GM12878 (cell line): ENCODE measurements around the gene BAIAP2L1. TPM values are rescaled to one million over a fixed set of nuclear protein-coding genes. Genes with fewer than 3 reads are reported as not detected.

Experiments
- ATAC-seq: fragments of 200-7000 bp; cut with Tn5 transposase; 3 replicates; pipeline ENCODE4 v1.9.1; 2020; ENCODE audit warnings: mild to moderate bottlenecking, moderate library complexity
- BruUV-seq: library from RNA; stranded (reverse); fragments of 400-500 nt; replicated peaks from 2 replicates; lab custom pipeline; 2021; lab: Mats Ljungman, UMichigan
- CTCF ChIA-PET: fragments of 300-600 bp; sonication (Branson Sonifier 250); formaldehyde crosslinking; extraction: SDS; loops from one replicate; lab custom pipeline; 2021; ENCODE audit warnings: inconsistent platforms; lab: Yijun Ruan, JAX
- POLR2A ChIA-PET: fragments of 350-600 bp; formaldehyde crosslinking; extraction: SDS; loops from one replicate; lab custom pipeline; 2021; ENCODE audit warnings: inconsistent platforms; lab: Charles Lee
- RAD21 ChIA-PET: fragments of 300-600 bp; sonication (Branson Sonifier 250); formaldehyde crosslinking; loops from one replicate; lab custom pipeline; 2023; ENCODE audit warnings: antibody characterized with exemption; ENCODE audit not compliant: unreplicated experiment; lab: Charles Lee
- SMC1A ChIA-PET: fragments of 300-600 bp; sonication (Branson Sonifier 250); formaldehyde crosslinking; loops from one replicate; lab custom pipeline; 2023; ENCODE audit not compliant: unreplicated experiment, uncharacterized antibody; lab: Charles Lee
- DNase-seq: peaks from one replicate; pipeline ENCODE4 v3.0.0-alpha.2; 2011; ENCODE audit warnings: low read depth, low spot score
- FAIRE-seq: peaks from 3 replicates; lab custom pipeline; 2011; peaks lifted over from hg19 to GRCh38; lab: Jason Lieb, UNC
- H2AFZ ChIP-seq: 2 replicates; pipeline ENCODE4 v1.6.0; 2011; ENCODE audit warnings: low read depth, low read length, control low read depth; ENCODE audit not compliant: control insufficient read depth
- H3K27ac ChIP-seq: 2 replicates; pipeline ENCODE4 v1.5.1; 2011; ENCODE audit warnings: control low read depth; ENCODE audit not compliant: control insufficient read depth, insufficient read depth
- H3K27me3 ChIP-seq, 2 experiments: replicated peaks in 1 of 2; 2 replicates each; pipeline versions ENCODE4 v1.6.0 to v1.6.1; 2011; ENCODE audit warnings: low read length in 1 of 2; ENCODE audit not compliant: control insufficient read depth in 2 of 2, insufficient read depth in 2 of 2
- H3K36me3 ChIP-seq, 2 experiments: 2 replicates each; pipeline ENCODE4 v1.5.1; 2011; ENCODE audit warnings: low read length in 1 of 2; ENCODE audit not compliant: control insufficient read depth in 2 of 2, insufficient read depth in 2 of 2
- H3K4me1 ChIP-seq: 2 replicates; pipeline ENCODE4 v1.6.1; 2011; ENCODE audit warnings: mild to moderate bottlenecking, low read length, moderate library complexity, mixed read lengths; ENCODE audit not compliant: control insufficient read depth, insufficient read depth
- H3K4me2 ChIP-seq: 2 replicates; pipeline ENCODE4 v1.6.0; 2011; ENCODE audit warnings: control low read depth; ENCODE audit not compliant: control insufficient read depth, insufficient read depth
- H3K4me3 ChIP-seq: fragments of 200-600 bp; sonication (generic); 2 replicates; pipeline ENCODE4 v1.5.1; 2016
- H3K79me2 ChIP-seq: 2 replicates; pipeline ENCODE4 v1.6.0; 2011; ENCODE audit warnings: low read length; ENCODE audit not compliant: control insufficient read depth, insufficient read depth
- H3K9ac ChIP-seq: 2 replicates; pipeline ENCODE4 v1.8.0; 2011; ENCODE audit warnings: low read length, control low read depth, mixed read lengths; ENCODE audit not compliant: control insufficient read depth, insufficient read depth
- H3K9me3 ChIP-seq: replicated peaks from 3 replicates; pipeline ENCODE4 v1.5.1; 2011; ENCODE audit warnings: mild to moderate bottlenecking, low read length; ENCODE audit not compliant: control insufficient read depth, insufficient read depth
- H4K20me1 ChIP-seq: 2 replicates; pipeline ENCODE4 v1.6.0; 2011; ENCODE audit not compliant: control insufficient read depth, insufficient read depth
- EP300 ChIP-seq, 2 experiments: fragments of 150-350 bp in 1 of 2; IDR thresholded peaks; 2 replicates each; pipeline ENCODE4 v1.6.1; 2011 to 2012; ENCODE audit warnings: low read depth in 2 of 2, low read length in 2 of 2, borderline replicate concordance in 1 of 2, improper control_type of control experiment in 1 of 2, inconsistent platforms in 1 of 2; ENCODE audit not compliant: control insufficient read depth in 1 of 2
- GABPA ChIP-seq: IDR thresholded peaks from 2 replicates; pipeline ENCODE4 v1.6.1; 2014; ENCODE audit warnings: antibody characterized with exemption, low read depth, mild to moderate bottlenecking, inconsistent platforms
- MLLT1 ChIP-seq: fragments of 450-650 bp; IDR thresholded peaks from 2 replicates; pipeline ENCODE4 v1.6.1; 2016; ENCODE audit warnings: mild to moderate bottlenecking
- MTA2 ChIP-seq: fragments of 450-650 bp; IDR thresholded peaks from 2 replicates; pipeline ENCODE4 v1.6.1; 2016; ENCODE audit warnings: low read depth, mild to moderate bottlenecking, moderate library complexity
- MXI1 ChIP-seq: fragments of 150-350 bp; IDR thresholded peaks from 2 replicates; pipeline ENCODE4 v1.6.1; 2011; ENCODE audit warnings: low read depth, mild to moderate bottlenecking, inconsistent platforms, low read length, improper control_type of control experiment
- NBN ChIP-seq: fragments of 450-650 bp; IDR thresholded peaks from 2 replicates; pipeline ENCODE4 v1.6.1; 2016
- POU2F2 ChIP-seq: IDR thresholded peaks from 3 replicates; pipeline ENCODE4 v1.6.1; 2011; ENCODE audit warnings: low read depth, mild to moderate bottlenecking, low read length, borderline replicate concordance
- STAT1 ChIP-seq: fragments of 450-650 bp; conservative IDR thresholded peaks from 2 replicates; pipeline ENCODE4 v1.6.1; 2014; ENCODE audit warnings: antibody characterized with exemption, mild to moderate bottlenecking
- ZSCAN29 ChIP-seq: fragments of 450-650 bp; IDR thresholded peaks from 2 replicates; pipeline ENCODE4 v1.6.1; 2017; ENCODE audit warnings: mild to moderate bottlenecking, moderate library complexity
- WGBS: methylation state at CpG from one replicate; pipeline ENCODE4 v1.1.6; 2016; ENCODE audit warnings: low lambda C conversion rate; ENCODE audit not compliant: insufficient replicate concordance, insufficient coverage; ENCODE audit errors: missing lambda C conversion rate; 5-methylcytosine and 5-hydroxymethylcytosine counted together
- in situ Hi-C: fragments of 300-500 bp; cut with MboI; formaldehyde crosslinking; loops from 9 replicates; pipeline ENCODE4 v1.14.3; 2018; ENCODE audit warnings: mixed read lengths
- intact Hi-C: fragments of 100-400 bp; cut with micrococcal nuclease; formaldehyde crosslinking; loops from one replicate; pipeline ENCODE4 v1.14.2; 2022; ENCODE audit not compliant: unreplicated experiment
- polyA plus RNA-seq, 11 experiments: library from polyadenylated mRNA; depleted of rRNA in 4 of 11; unstranded in 6 of 11; stranded (reverse) in 5 of 11; fragments of >200 nt; fragmentation: Nextera tagmentation in 4 of 11; fragmentation: Illumina TruSeq in 1 of 11; extraction: Ambion mirVana in 4 of 11; extraction: Trizol in 1 of 11; gene quantifications; 1 replicate in 1 of 11; 2 replicates in 10 of 11; pipeline versions ENCODE4 v1.2.1 to v1.2.3, GENCODE V29; 2011 to 2016; ENCODE audit warnings: inconsistent platforms in 2 of 11, missing spikeins in 2 of 11, low read depth in 1 of 11
- total RNA-seq, 4 experiments: library from RNA; depleted of rRNA in 3 of 4; stranded (reverse); fragments of >200 nt in 3 of 4; fragmentation: Illumina TruSeq in 1 of 4; extraction: Trizol in 1 of 4; gene quantifications; 2 replicates each; pipeline versions ENCODE4 v1.2.1 to v1.2.3, GENCODE V29; 2013 to 2021

BAIAP2L1 gene
- total and polyA plus RNA-seq, 10 of the 15 experiments (the other 5 are each of a cell fraction or from before 2014, with no cell fraction given): 8.9 to 60.2 (median 35.7) TPM

GRCh38 chr7:98282703-98283102 lies 118.2 kb downstream of the BAIAP2L1 start:
- H3K9me3 ChIP-seq: no peaks in the 10 kb centered on the region
- ChIA-PET RAD21 (interaction anchor here (2.3 kb wide), 1 partner anchor 32 kb away, joined by 6 read pairs; no protein-coding TSS in a partner anchor), POLR2A (interaction anchor here (1.1 kb wide), 1 partner anchor 118 kb away, joined by 3 read pairs; the partner anchor contains the start of gene BAIAP2L1), SMC1A (interaction anchor here (0.7 to 1.6 kb wide), 3 partner anchors 21 to 119 kb away, joined by 3 to 5 read pairs (median 3); no protein-coding TSS in a partner anchor), CTCF (interaction anchor here (0.6 to 1.6 kb wide), 3 partner anchors 17 to 128 kb away, joined by 3 to 10 read pairs (median 4); partner anchors contain the start of gene BAIAP2L1)
- H3K4me2 ChIP-seq: peak overlapping the region; percentile 93
- H3K27me3 ChIP-seq: no peaks in the 10 kb centered on the region
- H2AFZ ChIP-seq: no peak overlapping the region
- no peaks in the 10 kb centered on the region for H4K20me1 ChIP-seq
- peak overlapping the region; percentile 75; the same call in 1 of the 2 replicates for H3K9ac ChIP-seq
- H3K79me2 ChIP-seq: peaks cover 2% of the 10 kb centered on the region; the same call in 1 of the 2 replicates
- peaks cover 8% of the 10 kb centered on the region for H3K4me1 ChIP-seq
- in situ Hi-C loops: no loop called here
- no peak overlapping the region for H3K27ac ChIP-seq
- 78% methylated on average over 16 of the region's 16 CpGs for WGBS
- DNase-seq (no peak), FAIRE-seq (peak; percentile 38), ATAC-seq (no peak)
- no peaks in the 10 kb centered on the region; a peak in 2 of 4 replicates for H3K36me3 ChIP-seq
- H3K4me3 ChIP-seq: peak overlapping the region; percentile 84; the same call in 1 of the 2 replicates
- BruUV-seq: TSS peak; percentile 80
- TF ChIP-seq POU2F2: no peak
- TF ChIP-seq MTA2: no peak
- no peak for TF ChIP-seq GABPA
- no peak for TF ChIP-seq MXI1
- TF ChIP-seq EP300 (IDR thresholded peaks at IDR 0.05; ENCODE audit: borderline replicate concordance in 1 of 2, control insufficient read depth in 1 of 2, low read depth in 2 of 2, low read length in 2 of 2): no peak
- no peak for TF ChIP-seq NBN
- TF ChIP-seq ZSCAN29: no peak
- no peak for TF ChIP-seq STAT1
- TF ChIP-seq MLLT1: 0 out of 2 replicates have a peak, but pooled peaks have one; percentile 31
- intact Hi-C loops: no loop called here
